HG02798 (cell line): Measurements from ENCODE around the gene TNC.
A peak's percentile ranks its signal among the peaks of the same experiment; 100 is the strongest.

ENCODE experiments used
- ATAC-seq: cut with Tn5 transposase; IDR thresholded peaks from one replicate; pipeline ENCODE4 v1.9.1; 2021; ENCODE audit warnings: mild to moderate bottlenecking; ENCODE audit not compliant: unreplicated experiment, poor library complexity

TNC gene

GRCh38 chr9:115058684-115059315 lies 59.2 kb downstream of the TNC start:
- ATAC-seq = no peak

- no peak for ATAC-seq
Measured at GRCh38 chr9:115058175-115058574, 59.8 kb downstream of the TNC start.

GRCh38 chr9:115057559-115057958 lies 60.4 kb downstream of the TNC start:
- no peak for ATAC-seq

GRCh38 chr9:115050002-115050490 lies 67.9 kb downstream of the TNC start:
- no peak for ATAC-seq

GRCh38 chr9:115046824-115047223 lies 71.1 kb downstream of the TNC start:
- no peak for ATAC-seq

- no peak for ATAC-seq
Measured at GRCh38 chr9:115046199-115046598, 71.8 kb downstream of the TNC start.

- peak; percentile 13 for ATAC-seq
Measured at GRCh38 chr9:115043632-115044031, 74.3 kb downstream of the TNC start.

- ATAC-seq = peak; percentile 74
Measured at GRCh38 chr9:115042781-115043509, 75.0 kb downstream of the TNC start.

GRCh38 chr9:115039516-115040120 lies 78.3 kb downstream of the TNC start:
- no peak for ATAC-seq

GRCh38 chr9:115038178-115038577 lies 79.8 kb downstream of the TNC start:
- ATAC-seq = no peak

- ATAC-seq = peak; percentile 14
Measured at GRCh38 chr9:115036691-115037090, 81.3 kb downstream of the TNC start.

GRCh38 chr9:115035841-115036612 lies 81.9 kb downstream of the TNC start:
- ATAC-seq = peak; percentile 89

GRCh38 chr9:115034801-115035200 lies 83.2 kb downstream of the TNC start:
- ATAC-seq = no peak

GRCh38 chr9:115033800-115034199 lies 84.2 kb downstream of the TNC start:
- no peak for ATAC-seq

GRCh38 chr9:115032296-115032695 lies 85.7 kb downstream of the TNC start:
- ATAC-seq = no peak

GRCh38 chr9:115030006-115030405 lies 88.0 kb downstream of the TNC start:
- ATAC-seq = no peak

- ATAC-seq = no peak
Measured at GRCh38 chr9:115025721-115026120, 92.2 kb downstream of the TNC start.

- no peak for ATAC-seq
Measured at GRCh38 chr9:115024925-115025535, 92.9 kb downstream of the TNC start.

GRCh38 chr9:115022760-115023434 lies 95.1 kb downstream of the TNC start:
- no peak for ATAC-seq
